Measurements from ENCODE around the gene HBEGF.

Gene HBEGF

GRCh38 chr5:140360101-140360500, 13.7 kb upstream of the HBEGF start, which contains the start of gene SLC4A9:
Gene SLC4A9, plus strand, starts transcription at chr5:140360194. Its CDS starts 43 bp downstream, at chr5:140360237.
- no peaks in the 10 kb centered on the region for H3K9me3 Mint-ChIP-seq
- DNase-seq: no peak
- H3K27ac Mint-ChIP-seq: no peak within 1 kb of the TSS
- no peak within 1 kb of the TSS for H3K4me3 Mint-ChIP-seq
- H3K27me3 Mint-ChIP-seq (ENCODE audit: low read depth, poor library complexity): peaks cover 7% of the 10 kb centered on the region
- H3K4me1 Mint-ChIP-seq: peaks cover 17% of the 10 kb centered on the region
- no peaks in the 10 kb centered on the region for H3K36me3 Mint-ChIP-seq (ENCODE audit: low read depth)
- no peak for TF ChIP-seq CTCF (IDR thresholded peaks at IDR 0.05)

- Mint-ChIP-seq H3K36me3 (ENCODE audit: low read depth) (no peaks in the 10 kb centered on the region), H3K9me3 (no peaks in the 10 kb centered on the region), H3K4me3 (no peak overlapping the region), H3K27me3 (ENCODE audit: low read depth, poor library complexity) (peaks cover 13% of the 10 kb centered on the region), H3K27ac (peak overlapping the region; percentile 56), H3K4me1 (peaks cover 17% of the 10 kb centered on the region)
- DNase-seq: peak; percentile 33
- TF ChIP-seq CTCF (IDR thresholded peaks at IDR 0.05): peak; percentile 45
Observed at GRCh38 chr5:140358738-140359310, 12.4 kb upstream of the HBEGF start.

- TF ChIP-seq CTCF (IDR thresholded peaks at IDR 0.05): peak; percentile 86
- Mint-ChIP-seq H3K9me3 (no peaks in the 10 kb centered on the region), H3K27ac (peak overlapping the region; percentile 98), H3K27me3 (ENCODE audit: low read depth, poor library complexity) (peaks cover 21% of the 10 kb centered on the region), H3K4me3 (peak overlapping the region; percentile 56), H3K4me1 (peaks cover 12% of the 10 kb centered on the region), H3K36me3 (ENCODE audit: low read depth) (no peaks in the 10 kb centered on the region)
- DNase-seq: peak; percentile 84
Observed at GRCh38 chr5:140357726-140358093, 11.3 kb upstream of the HBEGF start.

GRCh38 chr5:140356853-140357725, 10.7 kb upstream of the HBEGF start:
- no peak overlapping the region for H3K27ac Mint-ChIP-seq
- peaks cover 22% of the 10 kb centered on the region for H3K27me3 Mint-ChIP-seq (ENCODE audit: low read depth, poor library complexity)
- no peaks in the 10 kb centered on the region for H3K9me3 Mint-ChIP-seq
- H3K4me1 Mint-ChIP-seq: peaks cover 12% of the 10 kb centered on the region
- DNase-seq: no peak
- no peaks in the 10 kb centered on the region for H3K36me3 Mint-ChIP-seq (ENCODE audit: low read depth)
- no peak for TF ChIP-seq CTCF (IDR thresholded peaks at IDR 0.05)
- no peak overlapping the region for H3K4me3 Mint-ChIP-seq

GRCh38 chr5:140355546-140355945, 9.1 kb upstream of the HBEGF start:
- H3K9me3 Mint-ChIP-seq: no peaks in the 10 kb centered on the region
- H3K27ac Mint-ChIP-seq: no peak overlapping the region
- no peak for TF ChIP-seq CTCF (IDR thresholded peaks at IDR 0.05)
- H3K4me3 Mint-ChIP-seq: no peak overlapping the region
- peaks cover 12% of the 10 kb centered on the region for H3K4me1 Mint-ChIP-seq
- no peak for DNase-seq
- H3K27me3 Mint-ChIP-seq (ENCODE audit: low read depth, poor library complexity): peaks cover 27% of the 10 kb centered on the region
- H3K36me3 Mint-ChIP-seq (ENCODE audit: low read depth): no peaks in the 10 kb centered on the region

Measured in nephron progenitor cell (in vitro differentiated cells).